Heart left ventricle (tissue), 16 donors: ENCODE measurements around the gene FILIP1. TPM values are rescaled to one million over a fixed set of nuclear protein-coding genes. Genes with fewer than 3 reads are reported as not detected.

ENCODE experiments used
- ATAC-seq, 4 donors: fragments of 200-7000 bp; cut with Tn5 transposase; one replicate each; pipeline ENCODE4 v1.9.1; 2020 to 2022; ENCODE audit warnings: moderate library complexity in 4 of 4, mild to moderate bottlenecking in 3 of 4, moderate number of reproducible peaks in 1 of 4
- DNase-seq, 5 donors: peaks; one replicate each; pipeline ENCODE4 v3.0.0-alpha.2; 2020
- H3K27ac ChIP-seq, 12 donors: fragments of 200-600 bp; sonication (generic) in 4 of 12; one replicate each; pipeline versions ENCODE4 v1.5.0 to v1.8.0; 2016 to 2022; ENCODE audit warnings: mild to moderate bottlenecking in 2 of 12
- H3K27me3 ChIP-seq, 9 donors: fragments of 200-600 bp; sonication (generic) in 2 of 9; one replicate each; pipeline versions ENCODE4 v1.5.1 to v1.8.0; 2016 to 2022; ENCODE audit warnings: mild to moderate bottlenecking in 3 of 9
- H3K36me3 ChIP-seq, 9 donors: fragments of 200-600 bp; sonication (generic) in 2 of 9; one replicate each; pipeline versions ENCODE4 v1.5.0 to v1.8.0; 2018 to 2022; ENCODE audit warnings: mild to moderate bottlenecking in 2 of 9
- H3K4me1 ChIP-seq, 12 donors: fragments of 200-600 bp; sonication (generic) in 4 of 12; one replicate each; pipeline versions ENCODE4 v1.5.0 to v1.8.0; 2016 to 2022; ENCODE audit warnings: mild to moderate bottlenecking in 3 of 12
- H3K4me3 ChIP-seq, 12 donors: fragments of 200-600 bp; sonication (generic) in 4 of 12; one replicate each; pipeline versions ENCODE4 v1.5.0 to v1.8.0; 2017 to 2022; ENCODE audit warnings: mild to moderate bottlenecking in 9 of 12, moderate library complexity in 4 of 12
- H3K9me3 ChIP-seq, 12 donors: fragments of 200-600 bp; sonication (generic) in 4 of 12; one replicate each; pipeline versions ENCODE4 v1.5.0 to v1.8.0; 2016 to 2022; ENCODE audit warnings: mild to moderate bottlenecking in 1 of 12
- CTCF ChIP-seq, 12 donors: fragments of 200-600 bp; sonication (generic) in 4 of 12; IDR thresholded peaks; one replicate each; pipeline versions ENCODE4 v1.5.0 to v1.8.0; 2018 to 2022; ENCODE audit warnings: antibody characterized with exemption in 12 of 12, mild to moderate bottlenecking in 5 of 12
- POLR2A ChIP-seq, 2 donors: fragments of 450-650 bp; IDR thresholded peaks; one replicate each; pipeline ENCODE4 v1.6.1; 2017; ENCODE audit warnings: antibody characterized with exemption in 2 of 2, mild to moderate bottlenecking in 2 of 2, moderate library complexity in 2 of 2
- WGBS, 4 donors: extraction: QIAGEN DNeasy Blood & Tissue Kit in 2 of 4; methylation state at CpG; one replicate each; pipeline versions ENCODE4 v1.1.5 to v1.1.7; 2013 to 2018; 5-methylcytosine and 5-hydroxymethylcytosine counted together
- intact Hi-C, 10 donors: fragments of 100-400 bp; cut with DNase I; formaldehyde crosslinking; loops; one replicate each; pipeline versions ENCODE4 v1.11.1 to v1.14.2; 2022
- polyA plus RNA-seq, 2 donors: library from polyadenylated mRNA; stranded (reverse); fragments of 200-250 nt; gene quantifications; one replicate each; pipeline ENCODE4 v1.2.3, GENCODE V29; 2013
- total RNA-seq, 9 donors: library from RNA; depleted of rRNA in 2 of 9; stranded (reverse); fragments of >200 nt in 2 of 9; fragmentation: NEBNext Ultra II Directional in 3 of 9; extraction: Animal tissue kit (Norgen Biotek cat#: 25700) in 3 of 9; gene quantifications; one replicate each; pipeline versions ENCODE4 v1.1.0 to v1.2.4, GENCODE V29; 2016 to 2023
- donor health status: ischemic (EF 13 %, LVEDD 7.1; RV severe dilation, severe dysfunction).
- donor health status: healthy with polysubstance abuse.
- donor health status: DM: no; HTN: yes; CAD: no.
- donor health status: DM: no; HTN: no; CAD: no.
- donor health status: ischemic (EF 25% LVEDD 6.9; RV normal size, moderate dysfunction).
- donor health status: ischemic (EF 25% LVEDD 5.7; RV mildly dilated, moderate dysfunction).
- donor health status: healthy.
- donor health status: DM: yes; HTN: yes; CAD: no.
- donor health status: ischemic (EF 35%, LVEDD 5.7; RV mildly dilated, moderate dysfunction).
- donor health status: nonischemic (EF 11% LVEDD 7.7; RV severe dilation, severe dysfunction).
- donor health status: DM: yes; HTN: yes; CAD: no.
- donor health status: PGD.
- donor health status: ischemic (EF 29% LVEDD 5.4; RV normal size, mild dysfunction).
- donor health status: nonischemic (EF 23%, LVEDD 6.1; RV moderate dilation, normal function).

Gene FILIP1
- total and polyA plus RNA-seq, 11 donors: 49.2 to 230 (median 158) TPM

DNA sequence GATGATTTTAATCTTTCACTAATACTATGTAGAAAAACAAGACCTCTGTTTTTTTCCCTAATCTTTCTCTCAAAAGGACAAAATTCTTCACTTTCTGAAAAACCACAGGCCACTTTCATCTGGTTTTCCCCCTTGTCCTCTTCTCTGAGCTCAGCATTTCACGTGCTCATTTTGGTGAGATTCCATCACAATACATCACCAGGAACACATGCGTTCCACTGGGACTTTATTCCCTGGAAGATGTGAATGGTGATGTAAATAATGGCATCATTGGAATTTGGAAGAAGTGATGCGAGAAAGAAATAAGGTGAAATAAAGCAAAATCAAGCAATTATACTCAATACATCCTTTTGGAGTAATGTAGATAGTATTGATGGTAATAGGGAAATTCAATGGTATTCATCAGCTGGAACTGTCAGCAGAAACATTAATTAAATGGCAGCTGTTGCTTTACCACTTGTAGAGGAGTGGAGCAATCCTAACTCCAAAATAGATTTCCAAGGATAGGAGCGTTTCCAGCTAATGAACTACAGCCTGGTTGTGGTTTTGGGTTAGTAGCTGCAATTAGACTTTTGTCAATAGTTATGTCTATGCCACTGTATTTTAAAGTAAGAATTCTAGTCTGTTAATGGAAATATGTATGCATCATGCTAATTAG is 11.5 kb downstream of the FILIP1 start:
- Histone ChIP-seq H3K9me3 (no peaks in the 10 kb centered on the region), H3K4me1 (peaks cover 3 to 84% (median 68%) of the 10 kb centered on the region in 12 donors), H3K27me3 (no peaks in the 10 kb centered on the region), H3K4me3 (no peak overlapping the region), H3K27ac (peak overlapping the region; percentile 1 to 87 (median 64)), H3K36me3 (peaks cover 0 to 4% (median 0%) of the 10 kb centered on the region in 9 donors)
- DNase-seq (no peak), ATAC-seq (peak in 3 of 4 donors; percentile 32 to 69 (median 57))
- TF ChIP-seq CTCF (IDR thresholded peaks at IDR 0.05): no peak
- TF ChIP-seq POLR2A (IDR thresholded peaks at IDR 0.05): no peak
- intact Hi-C loops: loop anchor here in 1 of 10 donors (2.0 kb wide), 1 partner anchor 49 kb away; no protein-coding TSS in a partner anchor
- 47 to 55% (median 53%) methylated on average over 4 of the region's 4 CpGs for WGBS, 4 donors

DNA sequence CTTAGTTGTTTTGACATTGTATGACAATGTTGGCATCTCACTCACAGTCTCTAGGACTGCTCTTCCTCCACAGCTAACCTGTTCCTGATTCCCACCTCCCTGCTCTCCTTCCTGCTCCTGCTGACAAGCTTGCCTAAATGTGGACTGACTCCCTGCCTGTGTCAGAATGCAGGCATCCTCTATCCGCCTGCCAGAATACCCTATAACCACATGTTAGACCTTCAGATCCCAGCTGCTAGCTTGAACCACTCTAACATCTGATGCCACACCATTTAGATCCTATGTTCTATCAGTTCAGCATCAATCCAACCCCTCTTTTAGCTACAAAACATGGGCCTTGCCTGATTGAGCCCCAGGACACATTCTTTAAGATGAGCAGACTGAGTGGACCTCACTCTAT is 12.2 kb downstream of the FILIP1 start:
- Histone ChIP-seq H3K4me3 (peak overlapping the region in 1 of 12 donors; percentile 8), H3K27me3 (no peaks in the 10 kb centered on the region), H3K27ac (peak overlapping the region; percentile 1 to 87 (median 64)), H3K9me3 (no peaks in the 10 kb centered on the region), H3K36me3 (peaks cover 0 to 4% (median 0%) of the 10 kb centered on the region in 9 donors), H3K4me1 (peaks cover 3 to 82% (median 65%) of the 10 kb centered on the region in 12 donors)
- ATAC-seq (peak; percentile 23 to 44 (median 39)), DNase-seq (no peak)
- no peak for TF ChIP-seq POLR2A (IDR thresholded peaks at IDR 0.05)
- no peak for TF ChIP-seq CTCF (IDR thresholded peaks at IDR 0.05)
- intact Hi-C loops: no loop called here
- WGBS, 4 donors: 38 to 43% (median 40%) methylated on average over 1 of the region's 1 CpG

DNA sequence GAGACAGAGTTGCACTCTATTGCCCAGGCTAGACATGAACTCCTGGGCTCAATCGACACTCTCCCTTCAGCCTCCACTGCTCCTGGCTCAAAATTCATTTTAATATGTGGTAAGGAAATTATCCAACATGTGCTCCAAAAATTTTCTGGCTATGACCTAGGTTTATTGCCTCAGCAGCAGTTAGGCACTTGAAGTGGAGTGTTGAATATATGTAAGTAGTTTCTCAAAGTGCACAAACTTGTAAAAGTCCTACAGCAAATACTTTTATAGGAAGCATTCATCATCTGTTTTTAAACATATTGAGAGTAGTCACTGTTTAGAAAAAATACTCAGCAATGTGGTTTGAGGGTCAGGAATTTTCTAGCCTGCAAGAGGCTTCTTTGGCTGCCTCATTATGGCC is 13.2 kb downstream of the FILIP1 start:
- Histone ChIP-seq H3K27ac (peak overlapping the region in 9 of 12 donors; percentile 15 to 87 (median 70)), H3K4me3 (no peak overlapping the region), H3K36me3 (peaks cover 0 to 4% (median 0%) of the 10 kb centered on the region in 9 donors), H3K27me3 (no peaks in the 10 kb centered on the region), H3K4me1 (peaks cover 3 to 83% (median 63%) of the 10 kb centered on the region in 12 donors), H3K9me3 (no peaks in the 10 kb centered on the region)
- intact Hi-C loops: no loop called here
- WGBS, 4 donors: 11 to 20% (median 18%) methylated on average over 1 of the region's 1 CpG
- TF ChIP-seq CTCF (IDR thresholded peaks at IDR 0.05): no peak
- no peak for TF ChIP-seq POLR2A (IDR thresholded peaks at IDR 0.05)
- ATAC-seq: peak in 3 of 4 donors; percentile 20 to 48 (median 38)
- DNase-seq: no peak

- Histone ChIP-seq H3K27me3 (no peaks in the 10 kb centered on the region), H3K9me3 (no peaks in the 10 kb centered on the region), H3K4me3 (no peak overlapping the region), H3K4me1 (peaks cover 3 to 84% (median 62%) of the 10 kb centered on the region in 12 donors), H3K36me3 (peaks cover 0 to 4% (median 0%) of the 10 kb centered on the region in 9 donors), H3K27ac (peak overlapping the region in 6 of 12 donors; percentile 15 to 87 (median 47))
- no peak for TF ChIP-seq POLR2A (IDR thresholded peaks at IDR 0.05)
- no peak for TF ChIP-seq CTCF (IDR thresholded peaks at IDR 0.05)
- peak in 1 of 5 donors; percentile 30 for DNase-seq
- intact Hi-C loops: loop anchor here in 1 of 10 donors (5.0 kb wide), 1 partner anchor 57 kb away; no protein-coding TSS in a partner anchor
- 64 to 82% (median 79%) methylated on average over 6 of the region's 6 CpGs for WGBS, 4 donors
- no peak for ATAC-seq
Measured at GRCh38 chr6:75479712-75480111, 13.9 kb downstream of the FILIP1 start.
